ENCODE data around the gene OR1L8.
"Not testable (repeated sequence)": the region's sequence is repeated elsewhere in the genome, so short reads cannot be mapped to it uniquely, and the experiment has no call there.

Gene OR1L8

GRCh38 chr9:122583284-122583683 is at the start of gene OR1L8:
Gene OR1L8 (minus strand): TSS chr9:122583384. CDS start chr9:122568477, 14,907 bp downstream.
- not testable (repeated sequence) for DNase-seq (ENCODE audit: extremely low read depth, low read depth)

GRCh38 chr9:122619996-122620395 is 36.8 kb upstream of the OR1L8 start:
- no peak for TF ChIP-seq CTCF (IDR thresholded peaks at IDR 0.05; ENCODE audit: low read depth, low read length)
- DNase-seq (ENCODE audit: extremely low read depth, low read depth), result no peak

- no peak for DNase-seq (ENCODE audit: extremely low read depth, low read depth)
- no peak for TF ChIP-seq CTCF (IDR thresholded peaks at IDR 0.05; ENCODE audit: low read depth, low read length)
Measured at GRCh38 chr9:122614362-122614761, 31.2 kb upstream of the OR1L8 start, which contains the start of gene OR1Q1. Gene OR1Q1 (plus strand): TSS chr9:122614738. CDS start chr9:122614738, 0 bp downstream.

GRCh38 chr9:122609804-122610203 is 26.6 kb upstream of the OR1L8 start:
- no peak for TF ChIP-seq CTCF (IDR thresholded peaks at IDR 0.05; ENCODE audit: low read depth, low read length)
- DNase-seq (ENCODE audit: extremely low read depth, low read depth), result no peak

GRCh38 chr9:122606587-122606986 is 23.4 kb upstream of the OR1L8 start:
- TF ChIP-seq CTCF (IDR thresholded peaks at IDR 0.05; ENCODE audit: low read depth, low read length), result no peak

GRCh38 chr9:122605691-122606090 is 22.5 kb upstream of the OR1L8 start:
- no peak for DNase-seq (ENCODE audit: extremely low read depth, low read depth)
- no peak for TF ChIP-seq CTCF (IDR thresholded peaks at IDR 0.05; ENCODE audit: low read depth, low read length)

More at GRCh38 chr9:122606587-122606986, 23.4 kb upstream of the OR1L8 start:
- DNase-seq (ENCODE audit: extremely low read depth, low read depth), result no peak

GRCh38 chr9:122580360-122580759 is 2.8 kb downstream of the OR1L8 start:
- no peak for TF ChIP-seq CTCF (IDR thresholded peaks at IDR 0.05; ENCODE audit: low read depth, low read length)
- peak; percentile 22 for DNase-seq (ENCODE audit: extremely low read depth, low read depth)

GRCh38 chr9:122579874-122580273 is 3.3 kb downstream of the OR1L8 start:
- DNase-seq (ENCODE audit: extremely low read depth, low read depth), result no peak
- TF ChIP-seq CTCF (IDR thresholded peaks at IDR 0.05; ENCODE audit: low read depth, low read length), result no peak
